ENCODE results near the gene KLF9.
"Not testable (repeated sequence)": the region's sequence is repeated elsewhere in the genome, so short reads cannot be mapped to it uniquely, and the experiment has no call there.

The KLF9 gene

GRCh38 chr9:70403166-70403565, 11.3 kb downstream of the KLF9 start:
- DNase-seq = no peak

DNA sequence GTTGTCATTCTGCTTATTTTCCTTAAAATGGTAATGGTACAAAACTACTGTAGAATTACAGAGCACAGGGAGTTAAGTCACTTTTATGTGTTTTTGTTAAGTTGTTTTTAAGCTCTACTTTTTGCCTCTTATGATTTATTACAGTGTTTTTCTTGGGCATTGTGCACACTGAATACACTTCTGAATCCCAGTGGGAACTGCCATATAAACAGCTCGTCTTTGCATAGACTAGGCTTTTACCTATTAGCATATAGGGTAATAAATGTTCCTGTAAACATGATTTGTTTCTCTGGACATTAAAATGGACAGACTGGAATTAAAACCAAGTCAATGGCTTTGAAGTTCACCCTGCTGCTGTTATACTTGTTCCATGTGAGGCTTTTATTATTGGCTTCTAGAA, 12.2 kb downstream of the KLF9 start:
- DNase-seq = no peak

GRCh38 chr9:70401241-70401640, 13.2 kb downstream of the KLF9 start:
- DNase-seq = not testable (repeated sequence)

GRCh38 chr9:70400107-70400892, 14.2 kb downstream of the KLF9 start:
- DNase-seq = no peak

GRCh38 chr9:70399141-70399540, 15.3 kb downstream of the KLF9 start:
- DNase-seq = no peak

DNA sequence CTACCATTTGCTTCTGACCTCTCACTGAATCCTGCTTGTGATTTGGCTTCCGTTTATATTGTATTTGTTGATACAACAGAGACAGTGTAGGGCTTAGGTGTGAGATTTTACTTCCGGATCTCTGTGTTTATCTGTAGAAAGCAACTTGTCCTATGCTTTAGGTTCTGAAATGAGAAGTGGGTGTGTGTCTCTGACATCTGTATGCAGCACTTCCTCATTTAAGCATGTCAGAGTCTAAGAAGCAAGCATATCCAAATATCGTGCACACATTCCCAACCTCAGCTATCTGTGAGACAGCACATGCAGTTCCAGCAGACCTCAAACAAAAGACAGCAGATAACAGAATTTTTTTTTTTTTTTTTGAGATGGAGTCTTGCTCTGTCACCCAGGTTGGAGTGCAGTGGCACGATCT, 16.3 kb downstream of the KLF9 start:
- DNase-seq = no peak

DNA sequence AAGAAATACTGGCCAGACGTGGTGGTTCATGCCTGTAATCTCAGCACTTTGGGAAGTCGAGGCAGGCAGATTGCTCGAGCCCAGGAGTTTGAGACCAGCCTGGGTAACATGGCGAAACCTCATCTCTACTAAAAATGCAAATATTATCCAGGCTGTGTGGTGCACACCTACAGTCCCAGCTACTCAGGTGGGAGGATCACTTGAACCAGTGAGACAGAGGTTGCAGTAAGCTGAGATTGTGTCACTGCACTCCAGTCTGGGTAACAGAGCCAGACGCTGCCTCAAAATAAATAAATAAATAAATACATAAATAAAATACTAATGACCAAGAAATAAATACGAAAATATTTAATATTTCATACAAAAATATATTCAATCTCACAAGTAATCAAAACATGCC, 18.8 kb downstream of the KLF9 start:
- no peak for DNase-seq

- no peak for DNase-seq
These were observed 21.6 kb downstream of the KLF9 start for GRCh38 chr9:70392850-70393249.

DNA sequence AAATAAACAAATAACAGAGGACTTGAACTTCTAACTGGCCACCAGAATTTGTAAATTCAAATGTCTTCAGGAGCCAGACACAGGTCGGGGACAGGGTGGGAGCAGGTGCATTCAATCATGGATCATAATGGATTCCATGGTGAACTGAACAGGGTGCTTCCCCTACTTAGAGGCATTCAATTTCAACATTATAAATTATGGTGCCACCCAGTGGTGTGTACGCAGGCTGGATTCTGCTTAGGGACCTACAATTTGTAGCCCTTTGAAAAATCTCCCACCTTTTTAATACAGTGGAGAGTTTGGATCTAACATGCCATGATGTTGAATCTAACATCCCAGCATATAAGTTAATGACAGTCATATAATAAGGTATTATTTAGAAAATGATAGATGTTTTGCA, 22.3 kb downstream of the KLF9 start:
- no peak for DNase-seq

- no peak for DNase-seq
These were observed 23.5 kb downstream of the KLF9 start for GRCh38 chr9:70390933-70391341.

DNA sequence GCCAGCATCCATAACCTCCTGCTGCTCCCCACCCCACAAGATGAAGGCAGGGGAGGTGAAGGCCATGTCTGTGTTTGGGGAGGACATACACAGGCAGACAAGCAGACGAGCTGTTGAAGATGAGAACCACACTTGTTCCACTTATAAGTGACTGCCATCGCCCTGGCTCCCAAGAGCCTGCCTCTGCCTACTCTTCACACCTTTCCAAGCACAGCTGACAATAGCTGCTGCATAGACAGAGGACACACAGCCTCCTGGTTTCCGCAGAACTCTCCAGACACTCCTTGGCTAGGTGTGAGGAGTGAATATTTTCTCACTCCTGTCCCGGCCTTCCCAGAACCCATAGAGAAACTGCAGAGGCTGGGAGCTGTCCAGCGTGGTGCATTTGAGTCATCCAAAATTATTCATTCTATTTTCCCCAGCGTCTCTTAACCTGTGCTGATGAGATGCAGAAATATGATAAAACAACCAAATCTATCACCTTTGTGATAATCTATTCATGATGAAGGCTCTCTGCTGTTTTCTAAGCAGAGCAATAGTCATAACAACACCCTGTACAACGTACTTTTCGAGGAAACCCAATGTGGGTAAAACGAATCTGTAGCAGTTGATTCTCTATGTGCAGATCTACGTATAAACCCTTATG, 24.7 kb downstream of the KLF9 start:
- DNase-seq = no peak

GRCh38 chr9:70389188-70389587, 25.3 kb downstream of the KLF9 start:
- DNase-seq = no peak

DNA sequence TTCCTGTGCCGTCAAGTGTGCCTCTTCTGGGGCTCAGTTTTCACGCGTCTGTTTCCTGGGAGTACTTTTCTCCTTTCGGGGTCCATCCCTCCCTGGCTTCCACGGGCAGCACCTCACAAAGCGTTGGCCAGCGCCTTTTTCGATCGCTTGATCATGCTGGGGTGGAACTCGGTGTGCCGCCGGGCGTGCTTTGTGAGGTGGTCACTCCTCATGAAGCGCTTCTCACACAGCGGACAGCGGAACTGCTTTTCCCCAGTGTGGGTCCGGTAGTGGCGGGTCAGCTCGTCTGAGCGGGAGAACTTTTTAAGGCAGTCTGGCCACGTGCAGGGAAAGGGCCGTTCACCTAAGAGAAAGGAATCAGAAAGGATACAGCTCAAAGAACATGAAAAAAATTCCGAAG, 26.8 kb downstream of the KLF9 start:
- DNase-seq = no peak

GRCh38 chr9:70385426-70385825, 29.0 kb downstream of the KLF9 start:
- no peak for DNase-seq

GRCh38 chr9:70382709-70383605, 31.5 kb downstream of the KLF9 start:
- peak; percentile 19 for DNase-seq

- no peak for DNase-seq
These were observed 32.3 kb downstream of the KLF9 start for GRCh38 chr9:70382046-70382708.

GRCh38 chr9:70374962-70375618, 39.4 kb downstream of the KLF9 start:
- peak; percentile 35 for DNase-seq

GRCh38 chr9:70367305-70367930, 47.0 kb downstream of the KLF9 start:
- no peak for DNase-seq

GRCh38 chr9:70363760-70364159, 50.7 kb downstream of the KLF9 start:
- no peak for DNase-seq

- DNase-seq = no peak
These were observed 51.5 kb downstream of the KLF9 start for GRCh38 chr9:70362952-70363351.

DNA sequence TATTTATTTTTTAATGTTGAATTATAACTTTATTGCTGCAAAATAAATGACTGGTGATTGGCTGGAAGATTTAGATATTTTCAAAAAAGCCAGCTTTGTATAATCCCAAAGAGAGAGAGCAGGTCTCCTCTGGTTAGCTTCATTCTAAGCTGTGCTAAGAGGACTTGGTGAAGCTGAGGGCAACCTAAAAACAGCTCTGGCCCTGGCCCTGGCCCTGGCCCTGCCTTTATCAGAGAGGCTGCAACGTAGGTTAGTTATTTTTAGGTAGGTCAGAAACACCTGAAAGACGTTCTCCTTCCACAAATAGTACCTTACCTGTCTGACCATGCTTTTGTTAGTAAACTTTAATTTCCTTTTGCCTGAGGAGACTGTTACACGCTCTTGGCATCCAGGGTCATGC, 58.7 kb downstream of the KLF9 start:
- DNase-seq = no peak

DNA sequence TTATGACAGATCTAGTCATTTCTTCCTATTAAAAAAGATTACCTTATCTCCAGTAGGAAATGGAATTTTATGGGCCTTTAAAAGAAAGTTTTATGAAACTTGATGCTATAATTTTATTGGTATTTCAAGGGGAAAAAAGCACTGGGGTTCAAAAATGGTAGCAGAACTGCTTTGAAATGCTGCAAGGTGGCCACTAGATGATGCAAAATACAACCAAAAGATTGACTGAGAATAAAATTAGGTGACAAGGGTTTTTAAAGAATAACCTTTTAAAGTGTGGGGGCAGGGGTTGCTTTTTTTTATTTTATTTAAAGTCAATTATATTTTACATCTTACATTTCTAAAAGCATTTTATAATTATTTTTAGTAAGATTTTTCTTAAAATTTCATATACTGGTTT, 61.7 kb downstream of the KLF9 start:
- DNase-seq = no peak

All from DMS79 (cell line).